GM18505 (cell line): ENCODE results near the gene SLC49A4.
A peak's percentile ranks its signal among the peaks of the same experiment; 100 is the strongest.
"Not testable (repeated sequence)": the region's sequence is repeated elsewhere in the genome, so short reads cannot be mapped to it uniquely, and the experiment has no call there.

Source experiments
- ATAC-seq: cut with Tn5 transposase; IDR thresholded peaks from one replicate; pipeline ENCODE4 v1.9.1; 2021; ENCODE audit not compliant: unreplicated experiment
- POLR2A ChIP-seq: IDR thresholded peaks from 4 replicates; pipeline ENCODE4 v1.6.1; 2011; ENCODE audit warnings: borderline replicate concordance; ENCODE audit not compliant: insufficient read depth, insufficient read length; ENCODE audit errors: extremely low read depth

SLC49A4 gene, protein sequence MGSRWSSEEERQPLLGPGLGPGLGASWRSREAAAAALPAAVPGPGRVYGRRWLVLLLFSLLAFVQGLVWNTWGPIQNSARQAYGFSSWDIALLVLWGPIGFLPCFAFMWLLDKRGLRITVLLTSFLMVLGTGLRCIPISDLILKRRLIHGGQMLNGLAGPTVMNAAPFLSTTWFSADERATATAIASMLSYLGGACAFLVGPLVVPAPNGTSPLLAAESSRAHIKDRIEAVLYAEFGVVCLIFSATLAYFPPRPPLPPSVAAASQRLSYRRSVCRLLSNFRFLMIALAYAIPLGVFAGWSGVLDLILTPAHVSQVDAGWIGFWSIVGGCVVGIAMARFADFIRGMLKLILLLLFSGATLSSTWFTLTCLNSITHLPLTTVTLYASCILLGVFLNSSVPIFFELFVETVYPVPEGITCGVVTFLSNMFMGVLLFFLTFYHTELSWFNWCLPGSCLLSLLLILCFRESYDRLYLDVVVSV

DNA sequence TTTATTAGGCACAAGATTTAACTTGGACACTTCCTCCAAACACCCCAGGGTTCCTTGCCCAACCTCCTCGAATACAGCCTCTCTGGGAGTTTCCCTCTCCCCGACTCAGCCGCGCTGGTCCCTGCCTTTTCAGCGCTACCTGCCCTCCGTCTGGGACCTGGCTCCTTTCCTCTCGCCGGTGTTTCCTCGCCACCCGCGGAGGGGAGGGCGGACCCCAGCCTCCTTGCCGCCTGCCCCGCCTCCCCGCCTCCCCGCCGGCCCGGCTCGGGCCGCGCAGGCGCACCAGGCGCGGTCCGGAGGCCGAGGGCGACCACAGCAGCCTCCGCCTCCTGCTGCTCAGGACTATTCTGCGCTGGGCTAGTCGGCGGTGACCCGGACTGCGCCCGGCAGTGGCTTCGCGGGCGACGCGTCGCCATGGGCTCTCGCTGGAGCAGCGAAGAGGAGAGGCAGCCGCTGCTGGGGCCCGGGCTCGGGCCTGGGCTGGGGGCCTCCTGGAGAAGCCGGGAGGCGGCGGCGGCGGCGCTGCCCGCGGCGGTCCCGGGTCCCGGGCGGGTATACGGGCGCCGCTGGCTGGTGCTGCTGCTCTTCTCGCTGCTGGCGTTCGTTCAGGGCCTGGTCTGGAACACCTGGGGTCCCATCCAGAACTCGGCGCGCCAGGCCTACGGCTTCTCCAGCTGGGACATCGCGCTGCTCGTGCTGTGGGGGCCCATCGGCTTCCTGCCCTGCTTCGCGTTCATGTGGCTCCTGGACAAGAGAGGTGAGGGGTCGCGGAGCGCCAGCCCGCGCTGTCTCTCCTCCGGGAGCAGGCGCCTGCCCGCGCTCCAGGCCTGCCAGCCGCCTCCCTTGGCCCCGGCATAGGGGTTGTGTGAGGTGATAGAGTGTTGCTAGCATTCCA lies at the start of gene SLC49A4:
Gene SLC49A4 (plus strand): TSS at position 291 of the 895 bp plus-strand sequence. CDS start 124 bp downstream, at position 415.
- peak; percentile 75 for TF ChIP-seq POLR2A
- peak; percentile 76 for ATAC-seq

GRCh38 chr3:122745369-122746021 lies 49.4 kb upstream of the SLC49A4 start:
- no peak for TF ChIP-seq POLR2A
- no peak for ATAC-seq

- ATAC-seq: not testable (repeated sequence)
These were observed 47.6 kb upstream of the SLC49A4 start for GRCh38 chr3:122747295-122747694.

DNA sequence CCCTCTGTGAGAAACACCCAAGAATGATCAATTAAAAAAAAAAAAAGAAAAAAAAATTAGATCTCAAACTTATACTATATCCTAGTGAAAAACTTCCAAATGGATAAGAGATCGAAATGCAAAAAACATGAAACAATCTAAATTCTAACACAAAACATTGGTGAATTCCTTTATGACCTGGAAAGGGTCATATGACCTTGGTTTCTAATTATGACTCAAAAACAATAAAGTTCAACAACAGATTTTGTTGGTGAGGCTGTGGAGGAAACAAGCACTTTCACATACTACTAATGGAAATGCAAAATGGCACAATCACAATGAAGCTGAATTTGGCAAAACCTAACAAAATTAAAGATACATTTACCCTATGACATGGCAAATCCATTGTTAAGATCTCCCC lies 46.5 kb upstream of the SLC49A4 start:
- no peak for TF ChIP-seq POLR2A
- ATAC-seq: no peak

DNA sequence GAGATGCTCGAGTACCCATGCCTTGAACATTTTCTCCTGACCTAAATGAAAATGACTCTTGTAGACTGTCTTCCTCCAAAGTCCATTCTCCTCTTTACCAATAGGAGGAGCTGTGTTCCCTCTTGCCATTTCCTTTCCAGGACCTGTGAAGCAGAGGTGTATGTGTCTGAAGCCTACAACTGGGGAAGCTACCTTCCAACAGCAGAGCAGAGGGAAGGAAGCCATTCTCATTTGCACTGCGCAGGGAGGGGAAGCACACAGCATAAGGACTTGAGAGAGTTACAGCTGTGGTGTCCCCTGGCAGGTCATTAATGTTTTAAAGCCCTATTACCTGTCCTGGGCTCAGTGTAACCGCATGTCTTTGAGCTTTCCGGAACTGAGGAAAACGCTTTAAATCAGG lies 39.9 kb upstream of the SLC49A4 start:
- peak; percentile 74 for ATAC-seq
- TF ChIP-seq POLR2A: no peak

DNA sequence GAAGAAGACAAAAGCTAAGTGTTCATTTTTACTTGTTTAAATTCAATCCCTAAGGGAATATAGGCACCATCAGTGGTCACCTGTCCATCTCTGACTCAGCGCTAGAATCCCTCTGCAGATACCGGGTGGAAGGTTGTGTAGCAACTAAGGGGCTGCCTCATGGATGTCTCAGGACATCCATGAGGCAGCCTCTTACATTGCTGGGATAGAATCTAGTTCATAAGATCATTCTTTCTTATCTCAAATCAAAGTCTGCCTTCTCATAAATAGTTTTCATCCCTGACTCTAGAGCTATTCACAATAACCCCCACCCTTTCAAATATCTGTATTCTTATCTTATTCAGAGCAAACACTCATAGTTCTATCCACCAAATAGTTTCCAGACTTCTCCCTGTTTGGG lies 39.4 kb upstream of the SLC49A4 start:
- no peak for ATAC-seq
- TF ChIP-seq POLR2A: no peak

GRCh38 chr3:122758877-122759560 lies 35.9 kb upstream of the SLC49A4 start:
- ATAC-seq: no peak

GRCh38 chr3:122760453-122761271 lies 34.2 kb upstream of the SLC49A4 start:
- TF ChIP-seq POLR2A: no peak
- ATAC-seq: no peak

More at GRCh38 chr3:122758877-122759560, 35.9 kb upstream of the SLC49A4 start:
- no peak for TF ChIP-seq POLR2A

DNA sequence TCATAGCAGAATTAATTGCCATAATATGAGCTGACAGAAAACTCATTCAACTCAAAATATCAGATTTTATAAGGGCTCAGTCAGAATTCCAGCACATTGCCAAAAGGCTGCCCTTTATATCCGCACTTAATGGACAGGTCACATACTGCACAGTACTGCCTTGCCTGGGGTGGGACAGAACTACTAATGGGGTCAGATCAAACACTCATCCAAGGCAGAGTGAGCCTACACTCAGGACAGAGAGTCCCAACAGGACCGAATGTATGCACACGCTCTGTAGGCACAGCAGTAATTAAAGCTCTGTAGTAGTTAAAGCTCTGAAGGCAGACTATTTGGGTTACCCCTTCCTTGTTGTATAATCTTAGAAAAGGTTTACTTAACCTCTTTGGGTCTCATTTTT lies 28.4 kb upstream of the SLC49A4 start:
- TF ChIP-seq POLR2A: no peak
- no peak for ATAC-seq

DNA sequence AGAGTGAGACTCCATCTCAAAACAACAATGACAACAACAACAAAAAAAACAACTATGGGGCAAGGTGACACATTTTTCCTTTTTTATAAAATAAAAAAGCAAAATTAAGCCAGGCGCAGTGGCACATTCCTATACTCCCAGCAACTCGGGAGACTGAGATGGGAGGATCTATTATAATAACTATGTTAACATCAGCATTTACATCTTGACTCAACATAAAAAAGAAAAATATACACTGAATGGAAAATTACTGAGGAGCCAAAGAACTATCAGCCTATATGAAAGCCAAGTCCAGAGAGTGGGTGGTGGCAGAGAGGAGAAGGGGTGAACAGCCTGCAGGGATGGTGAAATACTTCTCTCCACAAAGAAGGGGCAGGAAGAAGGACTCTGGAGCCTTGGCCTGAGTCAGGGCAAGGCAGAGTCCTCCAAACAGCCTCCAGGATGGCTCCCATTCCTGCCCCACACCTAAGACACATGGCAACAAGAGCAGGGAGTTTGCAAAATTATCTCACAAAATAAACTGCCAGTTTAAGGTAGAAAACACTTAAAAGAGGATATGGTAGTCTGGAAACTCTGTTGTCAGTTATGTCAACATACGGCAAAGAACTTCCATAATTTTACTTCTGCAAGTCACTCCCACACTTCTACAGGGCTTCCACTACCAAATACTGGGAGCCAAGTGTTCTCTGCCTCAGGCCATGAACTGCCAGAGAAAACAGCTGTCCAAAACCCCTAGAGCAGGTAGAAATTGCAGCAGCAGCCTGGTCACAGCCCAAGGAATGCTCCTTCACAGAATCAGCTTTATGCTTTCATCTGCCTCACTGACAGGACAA lies 27.1 kb upstream of the SLC49A4 start:
- ATAC-seq: no peak
- TF ChIP-seq POLR2A: no peak

DNA sequence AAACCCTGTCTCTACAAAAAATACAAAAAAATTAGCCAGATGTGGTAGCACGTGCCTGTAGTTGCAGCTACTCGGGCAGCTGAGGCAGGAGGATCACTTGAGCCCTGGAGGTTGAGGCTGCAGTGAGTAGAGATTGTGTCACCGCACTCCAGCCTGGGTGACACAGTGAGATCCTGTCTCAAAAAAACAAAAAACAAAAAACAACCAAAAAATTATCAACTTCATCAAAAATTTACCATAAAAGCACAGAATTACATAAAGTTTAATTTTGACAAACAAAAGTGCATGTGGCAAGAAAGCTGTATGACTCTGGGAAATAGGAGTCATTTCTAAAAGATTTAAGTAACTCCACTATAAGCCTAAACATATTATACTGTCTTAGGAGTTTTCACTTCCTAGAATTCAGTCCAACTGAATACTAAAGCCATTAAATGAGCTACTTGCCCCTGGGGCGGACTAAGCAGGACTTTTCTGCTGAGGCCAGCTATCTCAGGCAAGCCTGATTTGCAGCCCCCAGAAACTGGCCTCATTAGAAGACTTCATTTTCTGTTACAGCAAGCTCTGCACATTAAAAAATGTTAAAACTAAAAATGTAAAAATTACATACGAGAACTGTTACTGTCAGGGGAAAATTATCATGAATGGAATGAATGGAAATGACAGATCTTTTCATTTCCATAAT lies 24.2 kb upstream of the SLC49A4 start:
- no peak for ATAC-seq
- no peak for TF ChIP-seq POLR2A
